ENCODE results near the gene NRP2.

NRP2 gene

GRCh38 chr2:205681401-205682238, 681 bp upstream of the NRP2 start:
- no peaks in the 10 kb centered on the region for H3K36me3 ChIP-seq (ENCODE audit: insufficient read depth, low read depth, low read length)
- H3K4me3 ChIP-seq (ENCODE audit: low read length): peak overlapping the region; percentile 81
- H3K27me3 ChIP-seq (ENCODE audit: insufficient read depth, low read length): peaks cover 55% of the 10 kb centered on the region
- H3K4me1 ChIP-seq (ENCODE audit: insufficient read depth, low read length): peaks cover 13% of the 10 kb centered on the region
- H3K9ac ChIP-seq (ENCODE audit: low read depth, low read length): peak overlapping the region; percentile 73; the same call in 1 of the 2 replicates
- no peak overlapping the region for H3K27ac ChIP-seq (ENCODE audit: low read length)
- H3K9me3 ChIP-seq (ENCODE audit: insufficient read depth, low read depth, low read length): no peaks in the 10 kb centered on the region

- H3K4me1 ChIP-seq (ENCODE audit: insufficient read depth, low read length): peaks cover 26% of the 10 kb centered on the region
- H3K9ac ChIP-seq (ENCODE audit: low read depth, low read length): peak overlapping the region; percentile 28; the same call in 1 of the 2 replicates
- no peak overlapping the region for H3K27ac ChIP-seq (ENCODE audit: low read length)
- peaks cover 69% of the 10 kb centered on the region for H3K27me3 ChIP-seq (ENCODE audit: insufficient read depth, low read length)
- peak overlapping the region; percentile 81 for H3K4me3 ChIP-seq (ENCODE audit: low read length)
- no peaks in the 10 kb centered on the region for H3K36me3 ChIP-seq (ENCODE audit: insufficient read depth, low read depth, low read length)
- H3K9me3 ChIP-seq (ENCODE audit: insufficient read depth, low read depth, low read length): no peaks in the 10 kb centered on the region
These were observed 735 bp downstream of the NRP2 start for GRCh38 chr2:205682971-205683501.

DNA sequence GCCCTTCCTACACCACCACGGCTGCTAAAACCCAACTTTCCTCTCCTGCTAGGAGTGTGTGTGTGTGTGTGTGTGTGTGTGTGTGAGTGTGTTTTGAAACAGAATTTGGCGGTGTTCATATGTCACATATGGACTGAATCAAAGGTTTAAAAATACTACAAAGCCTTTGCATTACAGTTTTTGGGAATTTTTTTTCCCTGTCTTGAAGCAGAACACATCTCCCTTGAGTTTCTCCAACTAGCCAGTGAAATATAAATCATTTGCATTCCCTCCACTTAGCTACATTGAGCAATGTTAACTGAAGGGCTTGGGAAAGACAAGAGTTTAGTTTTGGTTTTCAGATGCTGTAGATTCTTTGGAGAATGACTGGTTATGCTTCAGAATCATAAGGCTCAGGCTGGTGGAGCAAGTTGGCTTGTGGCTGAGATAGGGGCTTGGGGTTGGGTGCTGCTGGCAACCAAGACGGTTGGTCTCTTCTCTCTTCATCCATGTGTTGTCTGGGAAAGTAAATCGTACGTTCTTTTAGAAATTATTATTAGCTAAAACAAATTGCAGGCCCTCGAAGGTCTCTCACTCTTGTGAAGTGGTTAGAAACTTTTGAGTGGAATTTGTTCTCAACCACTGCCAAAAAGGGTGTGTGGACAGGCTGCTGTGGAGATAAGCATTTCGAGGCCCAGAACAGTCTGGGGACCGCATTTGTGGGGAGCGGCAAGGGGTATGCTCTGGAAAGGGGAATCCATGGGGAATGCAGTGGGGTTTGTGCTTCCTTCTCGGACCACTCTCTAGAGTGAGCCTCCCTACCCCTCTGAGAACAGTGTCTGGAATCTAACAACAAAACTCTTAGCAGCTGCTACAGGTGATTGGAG, 1.4 kb downstream of the NRP2 start:
- Histone ChIP-seq H3K9ac (ENCODE audit: low read depth, low read length) (peak overlapping the region; percentile 28; the same call in 1 of the 2 replicates), H3K9me3 (ENCODE audit: insufficient read depth, low read depth, low read length) (no peaks in the 10 kb centered on the region), H3K27me3 (ENCODE audit: insufficient read depth, low read length) (peaks cover 72% of the 10 kb centered on the region), H3K27ac (ENCODE audit: low read length) (no peak overlapping the region), H3K36me3 (ENCODE audit: insufficient read depth, low read depth, low read length) (no peaks in the 10 kb centered on the region), H3K4me3 (ENCODE audit: low read length) (peak overlapping the region; percentile 81), H3K4me1 (ENCODE audit: insufficient read depth, low read length) (peaks cover 31% of the 10 kb centered on the region)

DNA sequence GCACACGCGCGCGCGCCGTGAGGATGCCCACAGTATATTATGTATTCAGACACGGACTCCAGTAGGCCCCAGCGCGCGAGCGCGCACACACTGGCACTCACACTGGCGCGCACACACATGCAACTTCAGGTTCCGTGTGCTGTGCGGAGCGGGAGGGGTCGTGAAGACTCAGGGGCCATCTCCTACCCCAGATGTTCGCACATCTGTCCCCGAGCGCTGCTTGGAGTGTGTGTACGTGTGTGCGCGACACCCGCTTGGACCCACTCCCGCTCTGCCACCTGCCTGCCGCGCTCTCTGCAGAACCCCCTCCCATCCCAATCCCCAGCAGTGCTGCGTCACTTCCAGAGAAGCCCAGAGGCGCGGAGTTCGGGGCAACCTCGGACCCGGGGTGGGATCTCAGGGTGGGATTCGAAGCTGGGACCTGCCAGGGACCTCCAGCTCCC, 2.6 kb downstream of the NRP2 start:
- no peak overlapping the region for H3K27ac ChIP-seq (ENCODE audit: low read length)
- peaks cover 31% of the 10 kb centered on the region for H3K4me1 ChIP-seq (ENCODE audit: insufficient read depth, low read length)
- no peaks in the 10 kb centered on the region for H3K9me3 ChIP-seq (ENCODE audit: insufficient read depth, low read depth, low read length)
- H3K4me3 ChIP-seq (ENCODE audit: low read length): peak overlapping the region; percentile 81
- no peaks in the 10 kb centered on the region for H3K36me3 ChIP-seq (ENCODE audit: insufficient read depth, low read depth, low read length)
- peaks cover 70% of the 10 kb centered on the region for H3K27me3 ChIP-seq (ENCODE audit: insufficient read depth, low read length)
- H3K9ac ChIP-seq (ENCODE audit: low read depth, low read length): peak overlapping the region; percentile 28; the same call in 1 of the 2 replicates

GRCh38 chr2:205685314-205686055, 3.2 kb downstream of the NRP2 start:
- Histone ChIP-seq H3K27me3 (ENCODE audit: insufficient read depth, low read length) (peaks cover 70% of the 10 kb centered on the region), H3K4me1 (ENCODE audit: insufficient read depth, low read length) (peaks cover 27% of the 10 kb centered on the region), H3K4me3 (ENCODE audit: low read length) (peak overlapping the region; percentile 81), H3K9ac (ENCODE audit: low read depth, low read length) (peak overlapping the region; percentile 28; the same call in 1 of the 2 replicates), H3K27ac (ENCODE audit: low read length) (no peak overlapping the region), H3K36me3 (ENCODE audit: insufficient read depth, low read depth, low read length) (no peaks in the 10 kb centered on the region), H3K9me3 (ENCODE audit: insufficient read depth, low read depth, low read length) (no peaks in the 10 kb centered on the region)

DNA sequence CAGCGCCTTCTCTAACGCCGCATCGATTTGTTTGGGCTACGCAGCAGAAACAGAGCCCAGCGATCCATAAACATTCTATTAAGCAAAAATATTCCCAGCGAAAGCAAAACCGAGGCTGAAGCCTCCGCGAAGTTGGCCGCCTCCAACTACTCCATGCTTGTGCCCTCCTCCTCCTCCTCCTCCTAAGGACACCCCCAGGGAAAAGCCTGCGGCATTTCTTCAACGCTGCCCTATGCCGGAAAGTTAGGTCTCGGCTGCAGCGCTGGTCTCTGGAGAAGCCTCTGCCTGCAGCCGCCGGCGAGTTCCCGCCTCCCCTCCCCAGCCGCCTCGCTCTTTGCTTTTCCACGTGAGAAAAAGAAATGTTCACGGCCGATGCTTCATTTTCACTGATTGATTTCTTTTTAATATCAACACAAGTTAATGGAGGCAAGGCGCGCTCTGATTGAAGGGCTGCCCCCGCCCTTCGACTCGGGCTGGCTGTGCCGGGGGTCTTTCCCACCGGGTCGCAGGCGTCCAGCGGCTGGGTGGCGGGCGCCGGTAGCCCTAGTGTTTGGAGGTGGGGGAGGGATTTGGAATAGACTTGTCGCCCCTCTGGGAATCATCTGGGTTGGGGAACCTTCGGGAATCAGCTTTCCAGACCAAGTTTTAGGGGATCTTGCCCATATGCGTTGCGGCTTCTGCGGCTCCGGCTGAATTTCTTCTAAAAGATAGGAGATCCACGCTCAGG, 3.9 kb downstream of the NRP2 start:
- H3K4me3 ChIP-seq (ENCODE audit: low read length): peak overlapping the region; percentile 81
- peaks cover 68% of the 10 kb centered on the region for H3K27me3 ChIP-seq (ENCODE audit: insufficient read depth, low read length)
- peak overlapping the region; percentile 28; the same call in 1 of the 2 replicates for H3K9ac ChIP-seq (ENCODE audit: low read depth, low read length)
- no peaks in the 10 kb centered on the region for H3K36me3 ChIP-seq (ENCODE audit: insufficient read depth, low read depth, low read length)
- no peak overlapping the region for H3K27ac ChIP-seq (ENCODE audit: low read length)
- peaks cover 21% of the 10 kb centered on the region for H3K4me1 ChIP-seq (ENCODE audit: insufficient read depth, low read length)
- H3K9me3 ChIP-seq (ENCODE audit: insufficient read depth, low read depth, low read length): no peaks in the 10 kb centered on the region

DNA sequence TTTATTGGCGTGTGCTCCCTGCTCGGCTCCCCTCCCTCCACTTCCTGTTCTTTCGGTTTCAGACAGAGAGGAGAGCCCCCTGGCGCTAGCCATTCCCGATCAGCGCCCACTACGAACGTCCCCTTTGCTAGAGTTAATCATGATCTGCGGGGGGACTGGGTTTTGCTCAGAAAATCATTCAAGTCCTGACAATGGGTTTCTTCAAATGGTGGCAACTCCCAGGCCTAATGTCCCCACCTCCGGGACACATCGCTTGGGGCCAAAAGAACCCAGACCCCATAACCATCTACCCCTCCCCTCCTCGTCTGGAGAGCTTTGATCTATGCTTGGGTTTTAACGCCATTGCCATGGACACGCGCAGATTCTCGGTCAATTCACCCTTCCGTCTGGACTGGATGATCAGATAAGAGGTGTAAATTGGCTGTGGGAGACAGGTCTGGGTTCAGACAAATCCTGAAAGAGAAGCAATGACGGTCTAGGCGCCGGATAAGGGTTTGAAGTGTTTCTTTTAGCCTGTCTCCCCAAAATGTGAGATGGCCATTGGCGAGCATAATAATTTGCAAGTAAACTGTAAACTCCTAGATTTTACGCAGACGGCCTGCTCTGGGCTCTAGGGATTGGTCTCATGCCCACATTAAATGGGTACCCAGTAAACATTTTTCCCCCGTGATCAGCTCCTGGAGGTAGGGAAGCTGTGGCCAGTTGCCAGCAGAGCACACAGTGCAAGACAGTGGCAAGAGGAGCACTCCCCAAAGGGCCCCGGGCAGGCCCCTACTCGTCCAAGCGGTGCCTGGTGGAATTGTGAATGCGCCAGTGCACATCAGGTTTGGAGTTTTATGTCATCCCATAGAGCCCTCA, 4.7 kb downstream of the NRP2 start:
- no peaks in the 10 kb centered on the region for H3K36me3 ChIP-seq (ENCODE audit: insufficient read depth, low read depth, low read length)
- no peak overlapping the region for H3K27ac ChIP-seq (ENCODE audit: low read length)
- peaks cover 18% of the 10 kb centered on the region for H3K4me1 ChIP-seq (ENCODE audit: insufficient read depth, low read length)
- H3K27me3 ChIP-seq (ENCODE audit: insufficient read depth, low read length): peaks cover 61% of the 10 kb centered on the region
- peak overlapping the region; percentile 81 for H3K4me3 ChIP-seq (ENCODE audit: low read length)
- H3K9ac ChIP-seq (ENCODE audit: low read depth, low read length): peak overlapping the region; percentile 28; the same call in 1 of the 2 replicates
- no peaks in the 10 kb centered on the region for H3K9me3 ChIP-seq (ENCODE audit: insufficient read depth, low read depth, low read length)

DNA sequence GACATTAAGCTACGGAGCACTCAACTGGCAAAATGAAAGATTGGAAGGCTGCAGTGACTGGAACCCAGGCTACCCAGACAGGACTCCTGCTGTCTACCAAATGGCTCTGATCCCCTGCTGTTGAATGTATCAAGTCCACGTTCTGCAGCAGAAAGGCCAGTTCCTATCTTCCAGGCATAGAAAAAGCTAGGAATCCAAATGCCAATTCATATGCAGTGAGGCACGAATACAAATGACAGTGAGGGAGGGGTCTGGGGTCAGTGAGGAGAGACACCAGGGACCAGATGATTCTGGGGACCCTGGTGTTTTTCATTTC, 5.3 kb downstream of the NRP2 start:
- Histone ChIP-seq H3K27ac (ENCODE audit: low read length) (no peak overlapping the region), H3K27me3 (ENCODE audit: insufficient read depth, low read length) (peaks cover 59% of the 10 kb centered on the region), H3K9ac (ENCODE audit: low read depth, low read length) (no peak overlapping the region), H3K4me3 (ENCODE audit: low read length) (peak overlapping the region; percentile 81; the same call in 1 of the 2 replicates), H3K36me3 (ENCODE audit: insufficient read depth, low read depth, low read length) (no peaks in the 10 kb centered on the region), H3K9me3 (ENCODE audit: insufficient read depth, low read depth, low read length) (no peaks in the 10 kb centered on the region), H3K4me1 (ENCODE audit: insufficient read depth, low read length) (peaks cover 18% of the 10 kb centered on the region)

GRCh38 chr2:205688417-205689200, 6.3 kb downstream of the NRP2 start:
- Histone ChIP-seq H3K36me3 (ENCODE audit: insufficient read depth, low read depth, low read length) (no peaks in the 10 kb centered on the region), H3K27ac (ENCODE audit: low read length) (no peak overlapping the region), H3K9me3 (ENCODE audit: insufficient read depth, low read depth, low read length) (no peaks in the 10 kb centered on the region), H3K9ac (ENCODE audit: low read depth, low read length) (no peak overlapping the region), H3K27me3 (ENCODE audit: insufficient read depth, low read length) (peaks cover 49% of the 10 kb centered on the region), H3K4me1 (ENCODE audit: insufficient read depth, low read length) (peaks cover 18% of the 10 kb centered on the region), H3K4me3 (ENCODE audit: low read length) (no peak overlapping the region)

Measured in iPS-20b (cell line).